HTERT RPE-1 (cell line): Measurements from ENCODE around the gene MAP2K5.

ENCODE experiments used
- in situ Hi-C: fragments of 300-500 bp; cut with MboI; formaldehyde crosslinking; loops from 4 replicates; pipeline ENCODE4 v1.14.3; 2020; ENCODE audit warnings: low sequenced_read_pairs

MAP2K5 gene

DNA sequence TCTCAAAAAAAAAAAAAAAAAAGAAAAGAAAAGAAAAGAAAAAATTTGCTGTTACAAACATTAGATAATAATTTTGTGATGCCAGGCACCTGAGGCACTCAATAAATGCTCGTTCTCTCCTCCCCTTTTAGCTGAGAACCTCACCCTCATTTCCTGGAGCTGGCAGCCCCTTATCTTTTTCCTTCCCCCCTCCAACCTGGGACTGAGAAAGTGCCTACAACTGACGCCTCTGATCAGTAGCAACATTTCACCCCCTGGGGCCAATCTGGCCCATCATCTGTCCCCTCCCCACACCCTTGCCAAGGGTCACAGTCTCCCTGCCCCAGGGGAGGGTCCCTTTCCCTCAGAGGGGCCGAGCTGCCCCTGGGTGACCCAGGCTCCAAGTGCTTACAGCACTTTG is 309.9 kb downstream of the MAP2K5 start:
- in situ Hi-C loops = no loop called here

DNA sequence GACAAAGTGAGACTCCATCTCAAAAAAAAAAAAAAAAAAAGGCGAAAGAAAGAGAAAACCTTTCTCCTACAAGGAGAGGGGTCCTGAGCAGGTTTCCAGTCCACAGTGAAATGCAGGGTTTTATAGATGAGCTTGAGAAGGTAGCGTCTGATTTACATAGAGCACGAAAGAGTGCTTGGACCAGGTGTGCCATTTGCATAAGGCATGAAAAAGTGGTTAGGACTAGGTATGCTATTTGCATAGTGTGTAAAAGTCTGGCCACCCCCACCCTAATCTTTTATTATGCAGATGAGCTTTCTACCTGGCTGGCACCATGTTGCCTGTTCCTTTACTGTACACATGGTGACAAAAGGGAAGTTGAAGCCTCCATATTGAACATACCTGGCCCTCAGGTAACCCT is 311.0 kb downstream of the MAP2K5 start:
- in situ Hi-C loops = no loop called here

DNA sequence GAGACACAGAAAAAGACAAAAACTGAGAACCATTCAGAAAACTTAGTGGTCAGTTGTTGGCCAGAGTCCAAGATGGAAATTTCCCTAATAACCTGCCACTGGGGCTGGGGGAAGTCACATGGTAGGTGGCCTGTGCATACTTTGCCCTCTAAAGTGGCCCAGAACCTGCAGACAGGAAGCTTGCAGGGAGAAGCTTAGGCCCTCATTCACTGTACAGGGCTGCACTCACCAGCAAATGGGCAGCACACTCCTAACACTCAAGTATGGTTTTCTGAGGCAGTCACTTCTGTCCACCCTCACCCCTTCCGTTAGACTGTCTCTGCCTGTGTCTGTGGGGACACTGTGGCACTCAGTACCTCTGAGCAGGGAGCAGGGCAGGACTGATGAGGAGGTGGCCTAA is 311.9 kb downstream of the MAP2K5 start:
- in situ Hi-C loops = no loop called here

DNA sequence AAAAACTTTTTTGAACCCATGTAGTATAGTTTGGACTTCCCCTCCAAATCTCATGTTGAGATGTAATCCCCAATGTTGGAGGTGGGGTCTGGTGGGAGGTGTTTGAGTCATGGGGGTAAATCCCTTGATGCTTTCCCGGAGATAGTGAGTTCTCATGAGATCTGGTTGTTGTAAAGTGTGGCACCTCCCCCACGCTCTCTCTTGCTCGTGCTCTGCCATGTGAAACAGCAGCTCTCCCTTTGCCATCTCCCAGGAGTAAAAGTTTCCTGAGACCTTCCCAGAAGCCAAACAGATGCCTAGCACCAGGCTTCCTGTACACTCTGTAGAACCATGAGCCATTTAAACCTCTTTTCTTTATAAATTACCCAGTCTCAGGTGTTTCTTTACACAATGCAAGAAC is 313.3 kb downstream of the MAP2K5 start:
- in situ Hi-C loops = no loop called here
